Activated CD8-positive, alpha-beta T cell treated with anti-CD3 and anti-CD28 coated beads, Interleukin-2, amount 10 ng/mL, durations not matched to agents 7 days and 5 days (primary cell): ENCODE measurements around the gene DLG2. TPM values are rescaled to one million over a fixed set of nuclear protein-coding genes. Genes with fewer than 3 reads are reported as not detected.

Experiments
- ATAC-seq: fragments of 150-1000 bp; cut with Tn5 transposase; one replicate; pipeline ENCODE4 v1.10.0; 2021; ENCODE audit warnings: moderate library complexity
- CTCF ChIA-PET: fragments of 350-600 bp; sonication (Branson Sonifier 250); formaldehyde crosslinking; loops from one replicate; lab custom pipeline; 2021; ENCODE audit warnings: antibody characterized with exemption; lab: Charles Lee
- POLR2A ChIA-PET: fragments of 350-600 bp; sonication (Branson Sonifier 250); formaldehyde crosslinking; loops from one replicate; lab custom pipeline; 2021; ENCODE audit warnings: antibody characterized with exemption; lab: Charles Lee
- DNase-seq: peaks from one replicate; pipeline ENCODE4 v3.0.0-alpha.2; 2020
- H3K27ac Mint-ChIP-seq: one replicate; pipeline ENCODE4 v1.8.0; 2021; ENCODE audit warnings: mild to moderate bottlenecking, mixed read lengths
- H3K27me3 Mint-ChIP-seq: one replicate; pipeline ENCODE4 v1.8.0; 2021; ENCODE audit warnings: low read depth, mixed read lengths
- H3K36me3 Mint-ChIP-seq: one replicate; pipeline ENCODE4 v1.8.0; 2021; ENCODE audit warnings: low read depth, mixed read lengths
- H3K4me1 Mint-ChIP-seq: one replicate; pipeline ENCODE4 v1.8.0; 2021; ENCODE audit warnings: low read depth, mixed read lengths
- H3K4me3 Mint-ChIP-seq: one replicate; pipeline ENCODE4 v1.8.0; 2021; ENCODE audit warnings: mild to moderate bottlenecking, mixed read lengths
- H3K9me3 Mint-ChIP-seq: one replicate; pipeline ENCODE4 v1.8.0; 2022; ENCODE audit warnings: mixed read lengths; ENCODE audit not compliant: insufficient read depth
- total RNA-seq, 2 experiments: library from RNA; stranded (reverse); gene quantifications; one replicate each; pipeline ENCODE4 v1.2.3, GENCODE V29; 2021

DLG2 gene
- total RNA-seq, 2 experiments from 2014 or later = 1.3 to 1.6 TPM

DNA sequence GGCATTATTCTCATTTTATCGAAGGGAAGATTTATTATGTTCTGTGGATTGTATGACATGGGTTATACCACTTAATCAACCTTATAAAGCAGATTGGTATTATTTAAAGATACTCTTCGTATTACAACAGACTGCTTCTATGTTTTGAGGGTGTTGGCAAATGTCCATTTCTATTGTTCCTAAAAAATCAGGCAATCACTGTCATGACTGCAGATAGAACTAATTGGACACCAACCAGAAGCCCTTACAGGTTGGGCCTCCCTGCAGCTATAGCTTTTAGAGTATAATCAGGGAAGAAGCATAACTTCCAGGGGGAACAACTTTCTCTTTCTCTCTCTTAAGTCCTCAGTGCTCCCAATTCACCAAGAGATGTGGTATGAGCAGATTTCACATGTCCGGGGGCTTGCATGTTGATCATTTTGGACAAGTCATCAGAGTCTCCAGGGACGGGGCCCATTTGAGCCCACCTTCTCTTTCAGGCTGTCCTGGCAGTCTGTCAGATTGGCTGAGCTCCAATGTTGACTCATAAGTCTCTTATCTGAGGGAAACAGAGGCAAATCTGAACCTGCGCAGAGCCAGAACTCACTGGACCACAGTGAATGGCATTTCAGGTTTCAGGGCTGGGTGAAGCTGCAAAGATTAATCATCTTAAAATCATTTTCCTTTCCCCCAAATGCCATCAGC is 2077.0 kb downstream of the DLG2 start:
- CTCF ChIA-PET = no interaction called here
- ATAC-seq (no peak), DNase-seq (no peak)
- Mint-ChIP-seq H3K27ac (no peak overlapping the region), H3K4me1 (no peaks in the 10 kb centered on the region), H3K4me3 (no peak overlapping the region), H3K27me3 (no peaks in the 10 kb centered on the region), H3K36me3 (no peaks in the 10 kb centered on the region), H3K9me3 (no peaks in the 10 kb centered on the region)
- POLR2A ChIA-PET = no interaction called here

DNA sequence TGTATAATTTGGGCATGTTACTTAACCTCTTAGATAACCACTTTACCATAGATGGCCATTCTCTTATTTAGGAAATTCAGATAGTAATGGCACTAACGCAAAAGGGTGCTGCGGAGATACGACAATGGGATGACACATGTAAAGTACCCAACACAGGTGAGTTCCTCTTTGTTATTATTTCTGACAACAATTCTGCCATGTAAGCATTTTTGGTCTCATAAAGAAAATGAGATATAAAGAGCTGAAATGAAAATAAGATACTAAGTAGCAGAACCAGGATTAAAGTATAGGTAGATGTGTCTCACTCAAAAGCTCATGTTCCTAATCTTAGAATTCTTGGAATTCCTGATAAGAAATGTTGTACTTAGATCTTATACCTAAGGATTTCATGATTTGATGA is 2080.8 kb downstream of the DLG2 start:
- Mint-ChIP-seq H3K27me3 (no peaks in the 10 kb centered on the region), H3K9me3 (no peaks in the 10 kb centered on the region), H3K36me3 (no peaks in the 10 kb centered on the region), H3K4me3 (no peak overlapping the region), H3K4me1 (no peaks in the 10 kb centered on the region), H3K27ac (no peak overlapping the region)
- ChIA-PET CTCF (interaction anchor here (1.0 kb wide), 1 partner anchor 253 kb away, joined by 4 read pairs; no protein-coding TSS in a partner anchor), POLR2A (no interaction called here)
- ATAC-seq (no peak), DNase-seq (no peak)

DNA sequence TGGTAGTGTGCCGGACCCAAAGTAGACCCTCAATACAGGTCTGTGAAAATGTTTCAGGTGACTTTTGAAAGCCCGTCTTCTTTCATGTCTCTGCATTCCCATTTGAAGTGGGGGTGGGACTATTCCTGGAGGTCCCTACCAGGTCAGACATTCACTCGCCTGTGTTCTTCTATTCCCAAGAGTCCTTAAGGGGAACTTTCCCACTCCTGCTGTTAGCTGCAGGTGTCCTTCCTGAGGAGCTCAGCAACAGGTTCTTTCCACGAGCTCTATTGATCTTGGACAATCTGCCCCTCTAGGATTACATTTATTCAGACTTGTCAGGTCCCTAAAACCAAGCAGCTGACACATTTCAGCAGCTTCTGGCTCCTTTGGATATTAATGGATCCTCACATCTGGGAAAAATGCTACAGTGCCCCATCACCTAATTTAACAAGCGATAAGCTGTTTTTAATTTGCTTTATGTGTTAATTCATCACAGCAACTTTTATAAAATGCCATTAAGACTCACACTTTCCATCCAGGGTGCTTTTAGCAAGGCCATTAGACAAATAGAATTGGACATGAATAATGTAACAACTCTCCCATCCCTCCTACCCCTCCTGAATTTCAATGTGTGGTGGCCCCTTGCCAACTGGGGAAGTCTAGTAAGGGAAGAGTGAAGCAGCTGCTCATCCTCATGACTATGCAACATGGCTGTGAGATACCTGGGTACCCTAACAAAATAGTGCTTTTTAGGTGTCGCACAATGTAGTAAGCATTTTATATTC is 2081.5 kb downstream of the DLG2 start:
- ATAC-seq (no peak), DNase-seq (no peak)
- no peaks in the 10 kb centered on the region for H3K27me3 Mint-ChIP-seq
- no peak overlapping the region for H3K4me3 Mint-ChIP-seq
- no peak overlapping the region for H3K27ac Mint-ChIP-seq
- H3K4me1 Mint-ChIP-seq = no peaks in the 10 kb centered on the region
- POLR2A ChIA-PET = no interaction called here
- CTCF ChIA-PET = interaction anchor here (1.0 kb wide), 1 partner anchor 252 kb away, joined by 4 read pairs; no protein-coding TSS in a partner anchor
- no peaks in the 10 kb centered on the region for H3K9me3 Mint-ChIP-seq
- no peaks in the 10 kb centered on the region for H3K36me3 Mint-ChIP-seq

DNA sequence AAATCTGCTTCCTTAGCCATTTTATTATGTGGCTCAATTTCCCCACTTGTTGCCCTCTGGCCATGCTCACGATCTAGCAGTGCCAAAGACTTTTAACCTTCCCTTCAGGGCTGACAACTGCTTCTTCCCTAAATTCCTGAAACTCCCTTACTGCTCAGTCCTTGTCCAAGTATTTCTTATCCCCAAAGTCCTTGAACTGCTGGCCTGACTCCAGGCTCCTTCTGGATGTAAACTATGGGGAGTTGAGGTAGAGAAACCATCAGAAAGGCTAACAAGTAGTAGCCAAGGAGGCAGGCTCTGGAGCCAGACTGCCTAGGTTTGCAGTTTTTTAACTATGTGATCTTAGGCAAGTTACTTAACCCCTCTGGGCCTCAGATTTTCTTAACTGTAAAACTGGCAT is 2082.3 kb downstream of the DLG2 start:
- DNase-seq (no peak), ATAC-seq (no peak)
- ChIA-PET POLR2A (no interaction called here), CTCF (no interaction called here)
- no peaks in the 10 kb centered on the region for H3K27me3 Mint-ChIP-seq
- H3K9me3 Mint-ChIP-seq = no peaks in the 10 kb centered on the region
- H3K4me3 Mint-ChIP-seq = no peak overlapping the region
- H3K4me1 Mint-ChIP-seq = no peaks in the 10 kb centered on the region
- H3K36me3 Mint-ChIP-seq = no peaks in the 10 kb centered on the region
- H3K27ac Mint-ChIP-seq = no peak overlapping the region

DNA sequence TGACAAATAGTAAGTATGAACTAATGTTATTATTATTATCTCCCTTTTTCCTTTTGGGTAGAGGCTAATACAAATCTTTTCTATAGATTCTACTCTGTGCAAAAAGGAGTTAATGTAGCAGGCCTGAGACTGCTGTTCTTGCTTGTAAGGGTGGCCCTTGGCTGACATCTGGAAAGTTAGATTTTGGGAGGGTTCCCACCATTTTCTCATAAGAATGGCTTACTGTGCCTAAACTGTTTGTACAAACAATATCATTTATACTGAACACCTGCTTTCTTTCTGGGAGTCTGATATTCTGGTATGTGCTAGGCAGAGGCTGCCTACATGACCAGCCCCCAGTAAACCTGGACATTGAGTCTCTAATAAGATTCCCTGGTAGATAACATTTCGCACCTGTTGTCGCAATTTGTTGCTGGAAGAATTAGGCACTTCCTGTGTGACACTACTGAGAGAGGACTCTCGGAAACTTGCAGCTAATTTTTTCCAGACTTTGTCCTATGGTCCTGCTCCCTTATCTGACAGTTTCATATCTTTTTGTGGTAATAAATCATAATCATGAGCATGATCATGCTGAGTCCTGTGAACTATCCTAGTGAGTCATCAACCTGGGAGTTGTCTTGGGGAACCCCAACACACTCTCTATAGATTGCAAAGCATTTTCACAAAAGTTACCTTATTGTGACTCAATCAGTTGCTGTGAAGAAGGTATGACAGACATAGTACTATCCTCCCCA is 2083.3 kb downstream of the DLG2 start:
- no peak overlapping the region for H3K4me3 Mint-ChIP-seq
- H3K27ac Mint-ChIP-seq = no peak overlapping the region
- no peak for DNase-seq
- no peaks in the 10 kb centered on the region for H3K27me3 Mint-ChIP-seq
- POLR2A ChIA-PET = no interaction called here
- no peaks in the 10 kb centered on the region for H3K4me1 Mint-ChIP-seq
- CTCF ChIA-PET = no interaction called here
- ATAC-seq = no peak
- no peaks in the 10 kb centered on the region for H3K36me3 Mint-ChIP-seq
- no peaks in the 10 kb centered on the region for H3K9me3 Mint-ChIP-seq

DNA sequence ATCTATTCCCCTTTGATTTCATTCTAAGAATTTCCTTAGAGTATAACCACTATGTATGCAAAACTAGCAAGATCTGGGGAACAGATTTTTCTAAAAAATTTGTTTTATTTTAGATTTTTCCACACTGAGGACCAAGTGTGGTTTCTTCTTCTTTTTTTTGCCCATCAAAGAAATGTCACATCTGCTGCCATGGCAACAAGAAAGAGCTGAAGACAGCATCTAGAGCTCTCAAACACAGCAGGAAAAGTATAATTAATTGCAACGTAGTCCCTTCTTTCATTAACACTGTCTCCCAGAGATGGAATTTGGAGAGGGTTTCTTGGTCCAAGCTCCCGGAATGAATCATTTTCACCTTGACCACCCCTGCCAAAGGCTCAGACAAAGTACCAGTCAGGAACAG is 2084.3 kb downstream of the DLG2 start:
- Mint-ChIP-seq H3K27ac (no peak overlapping the region), H3K4me3 (no peak overlapping the region), H3K9me3 (no peaks in the 10 kb centered on the region), H3K36me3 (no peaks in the 10 kb centered on the region), H3K27me3 (no peaks in the 10 kb centered on the region), H3K4me1 (no peaks in the 10 kb centered on the region)
- ChIA-PET POLR2A (no interaction called here), CTCF (no interaction called here)
- ATAC-seq = no peak
- no peak for DNase-seq

DNA sequence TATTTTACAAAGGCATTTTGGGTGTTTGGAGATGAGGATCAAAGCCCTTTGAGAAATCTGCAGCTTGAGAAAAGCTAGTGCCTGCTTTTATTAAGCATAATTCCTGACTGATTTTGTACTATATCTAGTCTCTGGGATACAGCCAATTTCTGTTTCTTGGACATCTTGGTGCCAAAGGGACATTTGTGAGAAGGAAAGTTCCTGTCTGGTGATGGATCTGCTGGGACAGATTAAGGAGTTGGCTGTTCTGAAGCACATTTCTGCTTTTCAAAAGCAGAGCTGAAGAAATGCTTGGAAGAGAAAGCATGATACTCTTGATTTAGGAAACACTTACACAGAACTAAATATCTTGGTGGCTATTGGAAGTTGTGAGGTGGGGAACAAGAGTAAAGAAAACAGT is 2086.4 kb downstream of the DLG2 start:
- Mint-ChIP-seq H3K27me3 (no peaks in the 10 kb centered on the region), H3K9me3 (no peaks in the 10 kb centered on the region), H3K4me3 (no peak overlapping the region), H3K4me1 (no peaks in the 10 kb centered on the region), H3K27ac (no peak overlapping the region), H3K36me3 (no peaks in the 10 kb centered on the region)
- DNase-seq (no peak), ATAC-seq (no peak)
- POLR2A ChIA-PET = no interaction called here
- CTCF ChIA-PET = no interaction called here

DNA sequence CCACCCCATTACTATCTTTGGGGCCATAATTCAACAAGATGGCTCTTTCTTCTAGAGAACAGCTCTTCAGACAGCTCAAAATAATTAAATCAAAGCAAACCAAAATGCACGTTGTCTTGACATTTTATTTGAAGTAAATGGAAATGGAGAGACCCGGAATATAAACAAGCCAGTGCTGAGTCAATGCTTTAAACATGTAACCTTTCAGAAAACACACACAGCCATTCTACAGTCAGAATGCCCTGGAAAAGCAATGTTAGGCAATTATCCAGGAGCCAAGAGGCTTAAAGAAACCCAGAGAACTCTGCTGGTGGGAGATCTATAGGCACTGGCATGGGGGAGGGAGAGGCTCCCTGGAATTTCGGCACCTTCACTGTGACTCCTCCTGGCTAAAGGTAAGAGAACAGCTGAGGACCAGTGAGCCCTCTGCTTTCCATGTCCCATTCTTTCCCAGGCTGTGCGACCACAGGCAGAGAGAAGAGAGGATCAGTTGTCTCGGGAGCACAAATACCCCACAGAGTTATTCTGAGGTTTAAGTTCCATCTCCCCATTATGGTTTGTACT is 2086.9 kb downstream of the DLG2 start:
- DNase-seq (no peak), ATAC-seq (no peak)
- Mint-ChIP-seq H3K9me3 (no peaks in the 10 kb centered on the region), H3K27me3 (no peaks in the 10 kb centered on the region), H3K27ac (no peak overlapping the region), H3K4me3 (no peak overlapping the region), H3K36me3 (no peaks in the 10 kb centered on the region), H3K4me1 (no peaks in the 10 kb centered on the region)
- ChIA-PET POLR2A (no interaction called here), CTCF (interaction anchor here (0.6 kb wide), 1 partner anchor 998 kb away, joined by 6 read pairs; no protein-coding TSS in a partner anchor)

DNA sequence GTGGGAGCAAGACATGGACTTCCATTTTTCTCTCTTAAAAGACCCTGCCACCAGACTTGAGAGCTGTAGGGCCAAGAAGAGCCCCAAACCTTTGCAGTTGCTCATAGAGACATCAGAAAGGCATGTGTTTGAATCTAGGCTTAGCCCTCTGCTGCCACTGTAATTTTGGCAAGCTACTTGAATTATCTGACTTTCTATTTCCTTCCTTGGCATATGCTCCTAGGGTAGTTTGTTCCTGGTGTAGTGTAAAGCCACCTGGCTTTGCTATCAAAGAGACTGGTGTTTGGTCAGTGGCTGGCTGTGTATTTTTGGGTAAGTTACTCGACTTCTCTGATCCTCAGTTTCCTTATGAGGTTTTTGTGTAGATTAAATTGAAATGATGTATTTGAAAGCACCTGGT is 2088.9 kb downstream of the DLG2 start:
- CTCF ChIA-PET = no interaction called here

DNA sequence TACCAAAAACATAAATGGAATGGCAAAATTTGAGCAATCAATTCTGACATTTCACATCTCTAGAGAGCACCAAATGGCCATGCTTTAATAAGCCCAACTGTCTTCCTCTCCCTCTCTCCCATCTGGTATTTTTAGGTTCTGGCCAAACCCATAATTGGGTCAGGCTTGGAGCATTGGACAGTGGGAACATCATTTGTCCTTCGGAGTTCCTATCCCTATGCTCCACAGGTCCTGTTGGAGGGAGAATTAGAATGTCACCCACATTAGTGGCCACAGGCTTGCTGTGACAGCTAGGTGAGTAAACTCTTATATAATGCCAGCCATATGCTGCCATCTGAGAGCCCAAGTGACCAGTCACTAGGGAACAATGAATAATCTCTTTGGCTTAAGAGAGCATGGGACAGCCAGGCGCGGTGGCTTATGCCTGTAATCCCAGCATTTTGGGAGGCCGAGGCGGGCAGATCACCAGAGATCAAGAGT is 2090.0 kb downstream of the DLG2 start:
- H3K27me3 Mint-ChIP-seq = no peaks in the 10 kb centered on the region
- ChIA-PET POLR2A (no interaction called here), CTCF (no interaction called here)
- ATAC-seq (no peak), DNase-seq (no peak)
- H3K36me3 Mint-ChIP-seq = no peaks in the 10 kb centered on the region
- H3K4me3 Mint-ChIP-seq = no peak overlapping the region
- H3K9me3 Mint-ChIP-seq = no peaks in the 10 kb centered on the region
- no peak overlapping the region for H3K27ac Mint-ChIP-seq
- no peaks in the 10 kb centered on the region for H3K4me1 Mint-ChIP-seq

More for the DNA sequence above, 2088.9 kb downstream of the DLG2 start:
- POLR2A ChIA-PET = no interaction called here
- Mint-ChIP-seq H3K4me3 (no peak overlapping the region), H3K4me1 (no peaks in the 10 kb centered on the region), H3K9me3 (no peaks in the 10 kb centered on the region), H3K27ac (no peak overlapping the region), H3K27me3 (no peaks in the 10 kb centered on the region), H3K36me3 (no peaks in the 10 kb centered on the region)
- DNase-seq (no peak), ATAC-seq (no peak)

DNA sequence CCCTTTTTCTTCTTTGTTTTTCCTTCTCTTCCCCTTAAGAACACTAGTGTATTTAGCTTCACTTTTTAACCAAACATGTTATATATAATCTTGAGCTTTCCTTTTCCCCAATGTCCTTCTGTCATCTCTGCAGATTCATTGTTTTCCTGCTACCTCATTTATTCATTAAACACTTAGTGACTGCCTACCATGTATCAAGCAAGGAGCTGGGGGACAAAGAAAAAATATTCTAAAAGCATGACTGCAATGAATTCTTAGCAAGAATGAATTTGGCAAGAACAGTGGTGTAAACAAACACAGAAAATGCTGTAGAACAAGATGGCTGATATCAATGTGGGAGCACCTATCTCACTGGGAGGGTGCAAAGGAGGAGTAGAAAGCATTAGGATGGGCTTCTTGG is 2094.0 kb downstream of the DLG2 start:
- no peaks in the 10 kb centered on the region for H3K9me3 Mint-ChIP-seq
- DNase-seq = no peak
- ChIA-PET CTCF (interaction anchor here (1.0 kb wide), 1 partner anchor 240 kb away, joined by 3 read pairs; no protein-coding TSS in a partner anchor), POLR2A (no interaction called here)
- ATAC-seq = no peak
- H3K4me1 Mint-ChIP-seq = no peaks in the 10 kb centered on the region
- no peak overlapping the region for H3K27ac Mint-ChIP-seq
- no peaks in the 10 kb centered on the region for H3K27me3 Mint-ChIP-seq
- no peak overlapping the region for H3K4me3 Mint-ChIP-seq
- H3K36me3 Mint-ChIP-seq = no peaks in the 10 kb centered on the region
